ENCODE results near the gene RAD9B. TPM values are rescaled to one million over a fixed set of nuclear protein-coding genes. Genes with fewer than 3 reads are reported as not detected.

The RAD9B gene
- total and polyA plus RNA-seq, 9 of the 15 experiments (the other 6 are each of a cell fraction or from before 2014, with no cell fraction given), result 0.05 to 0.83 (median 0.32) TPM

GRCh38 chr12:110465024-110465423 is 37.1 kb upstream of the RAD9B start:
- intact Hi-C loops (cut with micrococcal nuclease), result no loop called here
- FAIRE-seq, result no peak
- no TSS peak for BruUV-seq (replicated peaks)

More at GRCh38 chr12:110465024-110465423, 37.1 kb upstream of the RAD9B start:
- TF ChIP-seq HDAC1 (IDR thresholded peaks at IDR 0.05) (no peak), TAL1 (IDR thresholded peaks at IDR 0.05) (no peak), CREB1 (IDR thresholded peaks at IDR 0.05) (no peak), CREB1 (CRISPR knock-in tag; IDR thresholded peaks at IDR 0.05) (no peak), HNRNPH1 (optimal IDR thresholded peaks at IDR 0.05; ENCODE audit: low read depth, low read length) (no peak), ELF4 (CRISPR knock-in tag; IDR thresholded peaks at IDR 0.05) (no peak), CLOCK (CRISPR knock-in tag; IDR thresholded peaks at IDR 0.05; ENCODE audit: borderline replicate concordance) (no peak), PHF20 (IDR thresholded peaks at IDR 0.05; ENCODE audit: partially characterized antibody) (no peak), MTA2 (IDR thresholded peaks at IDR 0.05; ENCODE audit: low read depth) (no peak), ZNF561 (CRISPR knock-in tag; conservative IDR thresholded peaks at IDR 0.05) (no peak)
- H3K27me3 ChIP-seq (ENCODE audit: control insufficient read depth in 2 of 2, insufficient read depth in 2 of 2, low read length in 2 of 2), result no peaks in the 10 kb centered on the region
- peak overlapping the region in 1 of 2 experiments; percentile 2; a peak in 1 of 4 replicates for H3K9ac ChIP-seq (ENCODE audit: insufficient read depth in 1 of 2, low read depth in 2 of 2, low read length in 2 of 2)
- H4K20me1 ChIP-seq (replicated peaks; ENCODE audit: control insufficient read depth, insufficient read depth, low read length), result no peaks in the 10 kb centered on the region; the same call in 1 of the 2 replicates
- ATAC-seq (no peak), DNase-seq (ENCODE audit: extremely low read depth in 1 of 4, low spot score in 3 of 4) (no peak)
- no peak overlapping the region; the same call in 2 of the 3 replicates for H3K27ac ChIP-seq (ENCODE audit: extremely low read depth, low read depth, low read length)
- no peak overlapping the region for H2AFZ ChIP-seq (ENCODE audit: low read depth, low read length)
- CTCF ChIA-PET (ENCODE audit: low intra/inter-chr PET ratio), result no interaction called here
- 87% methylated on average over 2 of the region's 2 CpGs for WGBS (ENCODE audit: insufficient coverage, low coverage, missing lambda C conversion rate)
- no peak overlapping the region for H3K4me2 ChIP-seq (ENCODE audit: insufficient read depth, low read length)
- H3K4me1 ChIP-seq (replicated peaks in 1 of 2; ENCODE audit: control insufficient read depth in 2 of 2, insufficient read depth in 2 of 2, low read length in 2 of 2), result peaks cover 25 to 31% of the 10 kb centered on the region in 2 experiments; a peak in 4 of 5 replicates
- in situ Hi-C loops (cut with MboI), result loop anchor here (5.0 kb wide), 1 partner anchor 142 kb away; no protein-coding TSS in a partner anchor
- H3K4me3 ChIP-seq, result no peak overlapping the region
- POLR2A ChIA-PET, result interaction anchor here (1.4 kb wide), 1 partner anchor 15 kb away, joined by 4 read pairs; the partner anchor contains the start of gene ARPC3
- no peaks in the 10 kb centered on the region for H3K9me3 ChIP-seq (replicated peaks; ENCODE audit: control insufficient read depth, insufficient read depth, low read depth, low read length)
- H3K36me3 ChIP-seq (ENCODE audit: control insufficient read depth, insufficient read depth, low read length), result peaks cover 42% of the 10 kb centered on the region
- H3K79me2 ChIP-seq (ENCODE audit: control insufficient read depth, insufficient read depth, low read length), result peaks cover 53% of the 10 kb centered on the region
- H3K9me1 ChIP-seq (ENCODE audit: control insufficient read depth, insufficient read depth, low read length), result no peaks in the 10 kb centered on the region

All from K562 (cell line).